Measurements from ENCODE around the gene H3-3A. TPM values are rescaled to one million over a fixed set of nuclear protein-coding genes. Genes with fewer than 3 reads are reported as not detected.

The H3-3A gene
- total RNA-seq, 1 donor from 2014 or later, result 806 TPM

GRCh38 chr1:226107471-226108460, 45.2 kb downstream of the H3-3A start:
- no peaks in the 10 kb centered on the region for H3K27me3 Mint-ChIP-seq (ENCODE audit: low read depth)
- H3K36me3 Mint-ChIP-seq, result no peaks in the 10 kb centered on the region
- H3K4me1 Mint-ChIP-seq, result peaks cover 27% of the 10 kb centered on the region
- H3K27ac Mint-ChIP-seq, result peak overlapping the region; percentile 86
- no peak for DNase-seq (ENCODE audit: low spot score in 2 of 2, unreplicated experiment in 2 of 2)
- TF ChIP-seq CTCF (IDR thresholded peaks at IDR 0.05; ENCODE audit: unreplicated experiment), result no peak
- no peaks in the 10 kb centered on the region for H3K9me3 Mint-ChIP-seq
- peak overlapping the region; percentile 12 for H3K4me3 Mint-ChIP-seq

GRCh38 chr1:226108935-226109828, 46.7 kb downstream of the H3-3A start:
- Mint-ChIP-seq H3K4me1 (peaks cover 27% of the 10 kb centered on the region), H3K9me3 (no peaks in the 10 kb centered on the region), H3K36me3 (no peaks in the 10 kb centered on the region), H3K4me3 (peak overlapping the region; percentile 89), H3K27me3 (ENCODE audit: low read depth) (peaks cover 1% of the 10 kb centered on the region), H3K27ac (peak overlapping the region; percentile 95)
- no peak for DNase-seq (ENCODE audit: low spot score in 2 of 2, unreplicated experiment in 2 of 2)
- TF ChIP-seq CTCF (IDR thresholded peaks at IDR 0.05; ENCODE audit: unreplicated experiment), result no peak

- H3K9me3 Mint-ChIP-seq, result no peaks in the 10 kb centered on the region
These were observed 47.3 kb downstream of the H3-3A start for GRCh38 chr1:226109829-226110248.

GRCh38 chr1:226110249-226111097, 48.0 kb downstream of the H3-3A start:
- no peak for TF ChIP-seq CTCF (IDR thresholded peaks at IDR 0.05; ENCODE audit: unreplicated experiment)
- peak overlapping the region; percentile 34 for H3K27ac Mint-ChIP-seq
- peak overlapping the region; percentile 65 for H3K4me3 Mint-ChIP-seq
- H3K4me1 Mint-ChIP-seq, result peaks cover 27% of the 10 kb centered on the region
- peak; percentile 56 to 69 for DNase-seq (ENCODE audit: low spot score in 2 of 2, unreplicated experiment in 2 of 2)
- H3K9me3 Mint-ChIP-seq, result no peaks in the 10 kb centered on the region
- peaks cover 1% of the 10 kb centered on the region for H3K27me3 Mint-ChIP-seq (ENCODE audit: low read depth)
- no peaks in the 10 kb centered on the region for H3K36me3 Mint-ChIP-seq

More at GRCh38 chr1:226109829-226110248, 47.3 kb downstream of the H3-3A start:
- TF ChIP-seq CTCF (IDR thresholded peaks at IDR 0.05; ENCODE audit: unreplicated experiment), result no peak
- peak; percentile 83 to 87 for DNase-seq (ENCODE audit: low spot score in 2 of 2, unreplicated experiment in 2 of 2)
- Mint-ChIP-seq H3K4me3 (peak overlapping the region; percentile 89), H3K4me1 (peaks cover 27% of the 10 kb centered on the region), H3K27me3 (ENCODE audit: low read depth) (peaks cover 1% of the 10 kb centered on the region), H3K27ac (peak overlapping the region; percentile 95), H3K36me3 (no peaks in the 10 kb centered on the region)
